CD1c-positive myeloid dendritic cell (primary cell): Measurements from ENCODE around the gene ACACB.

Source experiments
- DNase-seq: peaks from one replicate; pipeline ENCODE4 v3.0.0-alpha.2; 2016; ENCODE audit errors: extremely low spot score

The ACACB gene

DNA sequence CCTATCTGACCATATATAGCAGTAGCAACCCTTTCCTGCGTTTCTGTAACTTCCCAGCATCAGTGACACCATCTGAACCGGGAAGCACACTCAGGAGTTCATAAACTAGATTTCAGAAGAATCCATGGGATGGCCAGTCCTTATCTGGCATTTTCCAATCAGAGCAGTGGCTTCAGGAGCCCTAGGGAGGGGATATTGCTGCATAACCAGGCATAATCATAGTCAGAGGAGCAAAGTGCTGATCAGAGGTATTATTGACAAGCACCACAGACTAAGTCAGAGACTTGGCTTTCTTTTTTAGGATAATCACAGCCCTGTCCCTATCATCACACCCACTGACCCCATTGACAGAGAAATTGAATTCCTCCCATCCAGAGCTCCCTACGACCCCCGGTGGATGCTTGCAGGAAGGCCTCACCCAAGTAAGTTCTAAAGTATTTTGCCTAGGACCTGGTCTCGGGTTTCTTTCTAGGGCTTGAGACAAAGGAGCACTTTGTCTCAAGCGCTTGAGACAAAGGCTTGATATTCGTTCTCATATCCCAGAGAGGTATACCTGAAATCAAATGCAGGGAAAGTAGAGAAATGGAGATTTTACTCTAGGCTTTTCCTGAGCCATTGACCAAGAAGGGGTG is 137.6 kb downstream of the ACACB start:
- no peak for DNase-seq

DNA sequence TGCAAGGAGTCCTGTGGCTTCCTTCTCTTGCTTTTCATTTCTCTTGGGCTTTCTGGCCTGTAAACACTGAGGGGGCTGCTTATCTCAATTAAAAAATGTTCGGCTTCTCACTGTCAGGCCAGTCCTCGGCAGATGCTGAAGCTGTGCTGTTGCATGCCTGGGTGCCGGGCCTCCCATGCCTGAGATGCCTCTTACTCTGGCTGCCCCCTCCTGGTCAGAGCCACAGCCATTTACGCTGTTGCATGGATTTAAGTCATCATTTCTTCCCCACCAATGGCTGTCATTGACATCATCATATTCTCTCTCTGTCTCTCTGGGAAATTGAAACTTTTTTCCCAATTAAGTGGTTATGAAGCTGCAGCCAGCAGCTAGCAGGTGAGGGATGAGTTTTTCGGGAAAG is 139.0 kb downstream of the ACACB start:
- no peak for DNase-seq

DNA sequence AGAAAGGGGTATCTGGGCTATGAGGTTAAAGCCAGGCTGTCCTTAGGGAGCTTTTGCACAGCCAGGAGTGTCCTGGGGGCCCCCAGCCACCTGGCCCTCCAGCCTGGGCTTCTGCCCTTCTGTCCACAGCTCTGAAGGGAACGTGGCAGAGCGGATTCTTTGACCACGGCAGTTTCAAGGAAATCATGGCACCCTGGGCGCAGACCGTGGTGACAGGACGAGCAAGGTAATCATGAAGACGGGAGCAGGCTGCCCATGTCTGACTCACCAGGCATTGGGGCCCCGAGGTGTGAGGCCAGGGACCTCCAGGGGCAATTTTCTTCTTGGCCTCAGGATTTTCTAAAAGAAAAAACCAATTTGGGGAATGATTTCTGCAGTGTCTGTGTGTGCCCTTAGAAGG is 139.6 kb downstream of the ACACB start:
- no peak for DNase-seq

DNA sequence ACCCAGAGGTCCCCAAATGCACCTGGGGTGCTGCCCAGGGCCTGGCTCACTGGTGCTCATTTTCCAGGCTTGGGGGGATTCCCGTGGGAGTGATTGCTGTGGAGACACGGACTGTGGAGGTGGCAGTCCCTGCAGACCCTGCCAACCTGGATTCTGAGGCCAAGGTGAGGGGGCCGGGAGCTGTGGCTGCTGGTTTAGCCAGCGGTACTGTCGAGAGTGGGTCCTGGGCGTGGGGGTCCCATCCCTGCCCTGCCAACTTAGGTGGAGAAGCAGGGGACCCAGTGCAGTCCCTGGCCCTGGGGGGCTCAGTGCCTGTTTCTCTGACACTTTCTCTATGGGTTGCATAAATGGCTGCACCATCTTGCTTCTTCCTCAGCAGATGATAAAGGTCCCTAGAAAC is 141.8 kb downstream of the ACACB start:
- no peak for DNase-seq

DNA sequence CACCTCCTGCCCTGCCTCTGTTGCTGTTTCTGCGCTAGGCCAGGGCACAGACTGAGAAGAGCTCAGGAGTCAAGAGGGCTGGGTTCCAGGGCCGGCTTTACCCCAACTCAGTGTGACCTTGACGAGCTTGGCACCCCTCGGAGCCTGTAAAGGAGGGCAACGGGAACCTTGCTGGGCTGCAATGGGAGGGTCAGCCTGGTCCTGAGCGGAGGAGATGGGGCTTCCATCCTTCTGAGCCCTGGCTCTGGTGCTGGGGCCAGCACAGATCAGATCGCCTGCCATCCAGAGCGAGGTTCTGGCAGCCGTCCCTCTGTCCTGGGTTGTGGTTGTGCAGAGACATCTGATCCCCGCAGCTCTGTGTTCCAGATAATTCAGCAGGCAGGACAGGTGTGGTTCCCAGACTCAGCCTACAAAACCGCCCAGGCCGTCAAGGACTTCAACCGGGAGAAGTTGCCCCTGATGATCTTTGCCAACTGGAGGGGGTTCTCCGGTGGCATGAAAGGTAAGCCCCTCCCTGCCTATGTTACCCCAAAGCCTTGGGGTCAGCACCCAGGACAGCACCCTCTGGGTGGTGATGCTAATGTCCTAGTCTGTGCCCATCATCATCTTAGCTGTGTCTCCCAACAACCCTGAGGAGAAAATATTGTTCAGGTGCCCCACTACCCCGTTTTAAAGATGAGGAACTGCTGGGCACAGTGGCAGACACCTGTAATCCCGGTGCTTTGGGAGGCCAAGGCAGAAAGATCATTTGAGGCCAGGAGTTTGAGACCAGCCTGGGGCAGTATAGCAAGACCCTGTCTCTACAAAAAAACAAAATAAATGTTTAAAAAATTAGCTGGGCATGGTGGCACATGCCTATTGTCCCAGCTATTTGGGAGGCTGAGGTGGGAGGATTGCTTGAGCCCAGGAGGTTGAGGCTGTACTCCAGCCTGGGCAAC is 142.5 kb downstream of the ACACB start:
- no peak for DNase-seq

DNA sequence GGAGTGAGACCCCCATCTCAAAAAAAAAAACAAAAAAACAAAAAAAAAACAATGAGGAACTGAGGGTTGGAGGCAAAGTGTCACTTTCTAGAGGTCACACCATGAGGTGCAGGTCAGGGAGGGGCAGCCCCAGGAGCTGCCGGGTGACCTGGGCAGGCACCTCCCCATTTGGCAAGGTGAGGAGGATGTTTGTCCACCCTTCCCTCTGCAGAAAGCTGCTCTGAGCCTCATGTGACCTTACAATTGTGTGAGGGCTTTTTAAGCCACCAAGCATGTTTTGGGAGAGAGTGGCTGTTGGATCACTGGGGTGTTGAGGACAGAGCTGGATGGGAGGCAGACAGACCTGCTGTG is 143.1 kb downstream of the ACACB start:
- no peak for DNase-seq

DNA sequence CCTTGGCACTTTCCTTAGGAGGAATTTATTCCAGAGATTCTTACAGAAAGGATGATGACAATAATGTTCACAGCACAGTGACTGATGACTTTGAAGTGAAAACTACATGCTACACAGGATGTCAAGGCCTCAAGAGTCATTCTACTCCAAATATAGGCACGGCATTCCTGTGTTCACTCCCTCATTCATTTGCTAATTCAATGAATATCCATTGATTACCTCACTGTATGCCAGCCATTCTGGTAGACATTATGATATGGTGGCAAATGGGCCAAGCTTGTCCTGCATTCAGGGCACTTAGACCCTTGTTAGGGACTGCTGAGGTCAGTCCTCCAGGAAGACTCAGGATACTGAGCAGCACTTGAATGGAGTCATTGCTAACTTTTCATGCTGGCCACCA is 144.7 kb downstream of the ACACB start:
- DNase-seq = no peak

DNA sequence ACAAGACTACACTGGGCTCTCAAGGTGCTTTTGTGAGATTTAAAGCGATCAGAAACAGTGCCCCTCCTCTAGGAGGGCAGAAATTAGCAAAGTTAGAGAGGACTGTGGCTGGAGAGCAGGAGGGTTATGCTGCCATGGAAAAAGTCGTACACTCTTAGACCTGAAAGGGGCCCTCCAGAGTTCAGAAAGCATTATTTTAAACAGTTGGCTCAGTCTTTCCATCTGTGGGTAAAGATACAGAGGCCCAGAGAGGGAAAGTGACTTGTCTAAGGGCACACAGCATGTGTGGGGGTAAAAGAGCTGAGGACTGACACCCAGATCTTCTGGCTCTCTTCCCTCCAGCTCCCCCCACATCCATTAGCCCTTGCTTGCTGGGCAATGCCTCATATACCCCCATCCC is 145.6 kb downstream of the ACACB start:
- DNase-seq = no peak

DNA sequence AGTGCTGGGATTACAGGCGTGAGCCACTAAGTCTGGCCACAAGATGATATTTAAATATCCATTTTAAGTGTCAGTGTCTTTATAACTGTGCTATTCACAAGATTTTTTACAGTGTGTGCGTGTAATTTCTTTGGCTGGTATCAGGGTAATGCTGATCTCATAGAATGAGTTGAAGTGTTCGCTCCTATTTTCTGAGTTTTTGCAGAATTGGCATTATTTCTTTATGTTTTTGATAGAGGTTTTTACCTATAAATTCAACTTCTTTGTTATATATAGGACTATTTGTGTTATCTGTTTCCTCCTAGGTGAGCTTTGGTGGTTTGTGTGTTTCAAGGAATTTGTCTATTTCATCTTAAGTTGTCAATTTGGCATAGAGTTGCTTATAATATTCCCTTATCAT is 147.1 kb downstream of the ACACB start:
- DNase-seq = no peak

DNA sequence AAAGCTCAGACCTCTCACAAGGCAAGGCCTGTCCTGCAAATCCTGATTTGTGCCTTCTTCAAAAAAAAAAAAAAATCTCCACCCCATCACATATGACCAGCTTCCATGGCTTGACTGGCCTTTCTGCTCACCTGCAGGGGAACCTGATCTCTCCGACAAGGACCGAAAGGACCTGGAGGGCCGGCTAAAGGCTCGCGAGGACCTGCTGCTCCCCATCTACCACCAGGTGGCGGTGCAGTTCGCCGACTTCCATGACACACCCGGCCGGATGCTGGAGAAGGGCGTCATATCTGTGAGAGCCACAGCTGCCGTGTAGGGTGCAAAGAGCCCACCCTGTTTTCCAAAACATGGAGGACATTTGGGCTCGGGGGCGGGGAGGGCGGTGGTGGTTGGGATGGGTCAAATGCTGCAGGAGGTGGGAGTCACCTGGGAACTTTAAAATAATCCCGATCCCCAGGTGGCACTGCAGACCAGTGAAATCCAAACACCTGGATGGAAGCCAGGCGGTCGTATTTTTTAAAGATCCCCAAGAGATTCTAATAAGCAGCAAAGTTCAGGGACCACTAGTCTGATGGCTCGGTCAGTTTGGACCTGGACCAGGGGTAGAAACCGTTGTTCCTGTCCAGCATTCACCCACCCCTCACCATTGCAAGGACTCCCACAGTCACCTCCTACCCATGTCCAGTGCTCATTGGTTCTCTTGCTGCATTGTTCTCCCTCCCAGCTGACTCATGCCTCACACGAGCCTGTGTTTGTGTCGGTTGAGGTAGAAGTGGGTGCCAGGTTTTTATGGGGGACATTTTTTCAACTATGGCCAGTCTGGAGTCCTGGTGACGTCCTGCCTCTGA is 147.9 kb downstream of the ACACB start:
- DNase-seq = peak; percentile 13

DNA sequence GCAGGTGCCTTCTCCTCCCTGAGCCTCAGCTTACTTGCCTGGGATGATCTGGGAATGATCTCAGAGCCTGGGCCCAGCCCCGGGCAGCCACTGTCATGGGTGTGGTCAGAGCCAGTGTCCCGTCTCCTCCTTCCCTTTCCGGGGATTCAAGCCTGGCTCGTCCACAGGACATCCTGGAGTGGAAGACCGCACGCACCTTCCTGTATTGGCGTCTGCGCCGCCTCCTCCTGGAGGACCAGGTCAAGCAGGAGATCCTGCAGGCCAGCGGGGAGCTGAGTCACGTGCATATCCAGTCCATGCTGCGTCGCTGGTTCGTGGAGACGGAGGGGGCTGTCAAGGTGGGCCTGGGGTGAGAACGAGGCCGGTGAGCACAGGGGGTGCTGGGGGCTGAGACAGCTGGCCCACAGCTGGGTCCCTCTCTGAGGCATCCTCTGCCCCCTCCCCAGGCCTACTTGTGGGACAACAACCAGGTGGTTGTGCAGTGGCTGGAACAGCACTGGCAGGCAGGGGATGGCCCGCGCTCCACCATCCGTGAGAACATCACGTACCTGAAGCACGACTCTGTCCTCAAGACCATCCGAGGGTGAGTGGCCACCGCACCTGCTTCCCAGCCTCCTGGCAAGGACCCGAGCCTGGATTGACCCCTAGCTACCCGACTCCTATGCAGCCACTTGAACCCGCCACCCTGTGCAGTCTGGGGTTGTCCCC is 148.7 kb downstream of the ACACB start:
- no peak for DNase-seq

DNA sequence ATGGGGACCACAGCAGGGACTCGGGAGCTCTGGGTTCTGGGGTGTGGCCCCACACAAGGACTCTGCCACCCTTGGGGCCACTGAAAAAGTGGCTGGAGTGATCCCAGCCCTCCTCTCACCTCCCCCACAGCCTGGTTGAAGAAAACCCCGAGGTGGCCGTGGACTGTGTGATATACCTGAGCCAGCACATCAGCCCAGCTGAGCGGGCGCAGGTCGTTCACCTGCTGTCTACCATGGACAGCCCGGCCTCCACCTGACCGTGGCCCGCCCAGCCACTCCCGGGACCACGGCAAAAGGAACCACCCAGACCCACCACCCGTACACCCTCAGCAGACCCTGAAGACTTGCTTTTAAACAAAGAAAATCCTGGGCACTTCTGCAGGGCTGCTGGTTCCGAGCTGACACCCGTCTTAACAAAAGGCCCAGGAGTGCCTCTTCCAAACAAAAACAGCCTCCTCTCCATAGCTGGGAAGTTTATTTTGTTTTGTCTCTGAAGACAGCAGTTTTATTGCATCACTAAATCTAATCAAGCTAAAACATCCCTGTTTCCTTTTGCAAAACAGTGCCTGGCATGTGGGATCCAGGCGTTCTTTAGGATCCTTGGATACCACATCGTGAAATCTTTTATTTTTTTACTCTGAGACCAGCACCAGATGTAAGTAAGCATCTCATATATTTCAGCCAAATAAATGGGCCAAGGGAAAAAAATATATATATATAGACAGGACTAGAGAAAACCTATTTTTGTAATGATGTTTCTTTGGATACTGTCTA is 149.9 kb downstream of the ACACB start:
- no peak for DNase-seq

DNA sequence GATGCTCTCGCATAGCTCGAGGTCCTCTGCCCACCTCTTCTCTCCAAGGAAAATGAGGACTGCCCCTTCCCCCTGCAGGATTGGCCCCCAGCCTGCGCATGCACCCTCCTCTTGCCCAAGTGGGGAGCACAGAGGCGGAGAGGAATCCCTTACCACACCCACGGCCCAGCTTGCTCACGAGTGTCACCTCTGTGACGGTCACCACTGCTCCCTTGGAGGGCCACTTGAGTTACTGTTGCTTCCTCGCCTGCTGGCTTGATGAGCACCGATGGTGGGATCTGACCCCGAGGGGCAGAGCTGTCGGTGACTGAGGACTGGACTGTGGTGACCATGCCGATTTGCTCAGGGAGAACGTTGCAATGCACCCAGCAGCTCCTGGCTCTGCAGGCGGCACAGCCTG is 151.0 kb downstream of the ACACB start:
- DNase-seq = no peak

DNA sequence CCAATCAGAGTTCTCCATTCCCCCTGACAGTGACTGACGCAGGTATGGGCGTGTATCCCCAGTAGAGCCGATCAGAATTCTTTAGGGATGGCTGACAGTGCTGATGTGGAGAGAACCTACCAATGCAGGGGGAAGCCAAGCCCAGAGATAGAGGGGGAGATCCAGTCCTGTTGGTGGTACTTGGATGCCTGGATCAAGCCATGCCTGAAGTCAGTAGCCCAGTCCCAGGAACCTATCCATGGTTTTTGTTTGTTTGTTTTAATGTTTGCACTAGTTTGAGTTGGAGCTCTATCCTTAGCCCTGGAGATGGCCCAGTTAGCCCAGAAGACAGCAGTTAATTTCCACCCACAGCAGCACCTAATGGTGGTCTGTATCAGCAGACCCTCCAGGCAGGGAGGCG is 152.5 kb downstream of the ACACB start:
- no peak for DNase-seq

DNA sequence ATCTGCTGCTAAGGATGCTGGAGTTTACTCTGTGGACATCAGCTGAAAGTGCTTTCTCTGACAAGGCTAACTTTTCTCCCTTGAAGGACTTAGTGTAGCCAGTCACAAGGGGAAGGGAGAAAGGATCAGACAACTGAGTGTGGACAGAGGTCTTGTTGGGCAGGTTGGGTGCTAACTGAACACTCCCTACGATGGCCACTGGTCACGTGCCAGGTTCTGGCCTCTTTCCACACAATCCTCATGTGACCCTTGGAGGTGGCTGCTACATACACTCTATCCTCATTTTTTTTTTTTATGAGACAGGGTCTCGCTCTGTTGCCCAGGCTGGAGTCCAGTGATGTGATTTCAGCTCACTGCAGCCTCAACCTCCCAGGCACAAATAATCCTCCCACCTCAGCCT is 153.0 kb downstream of the ACACB start:
- DNase-seq = no peak

DNA sequence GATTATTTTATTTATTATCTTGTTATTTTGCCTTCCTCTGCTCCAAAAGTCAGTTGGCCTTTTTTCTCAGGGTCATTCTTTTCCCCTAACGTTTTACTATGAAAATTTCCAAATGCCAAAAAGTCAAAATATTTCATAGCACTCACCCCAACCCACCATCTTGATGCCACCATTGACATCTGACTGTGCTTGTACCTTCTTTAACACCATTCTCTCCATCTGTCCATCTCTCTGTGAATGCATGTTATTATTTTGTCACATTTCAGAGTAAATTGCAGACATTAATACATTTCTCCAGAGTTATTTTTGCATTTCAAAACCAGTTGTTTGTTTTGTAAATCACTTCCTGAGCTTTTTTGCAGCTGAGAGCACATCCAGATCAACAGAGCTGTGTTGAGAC is 154.1 kb downstream of the ACACB start:
- no peak for DNase-seq

DNA sequence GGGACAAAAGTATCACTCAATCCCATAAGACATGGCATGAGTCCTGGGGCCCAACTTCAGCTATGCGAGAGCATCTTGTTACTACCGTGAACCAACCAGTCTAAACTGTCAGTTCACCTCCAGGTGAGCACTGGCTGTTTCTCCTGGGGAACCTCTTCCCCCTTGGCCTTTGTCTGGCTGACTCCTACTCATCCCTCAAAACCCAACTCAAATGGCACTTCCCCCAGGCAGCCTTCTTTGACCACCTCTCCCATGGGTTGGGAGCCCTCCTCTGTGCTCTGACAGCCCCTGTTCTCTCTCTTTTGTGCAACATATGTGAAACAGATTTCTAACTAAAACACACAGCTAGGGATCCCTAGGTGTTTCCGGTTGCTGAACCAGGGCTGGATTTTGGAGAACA is 155.0 kb downstream of the ACACB start:
- no peak for DNase-seq

DNA sequence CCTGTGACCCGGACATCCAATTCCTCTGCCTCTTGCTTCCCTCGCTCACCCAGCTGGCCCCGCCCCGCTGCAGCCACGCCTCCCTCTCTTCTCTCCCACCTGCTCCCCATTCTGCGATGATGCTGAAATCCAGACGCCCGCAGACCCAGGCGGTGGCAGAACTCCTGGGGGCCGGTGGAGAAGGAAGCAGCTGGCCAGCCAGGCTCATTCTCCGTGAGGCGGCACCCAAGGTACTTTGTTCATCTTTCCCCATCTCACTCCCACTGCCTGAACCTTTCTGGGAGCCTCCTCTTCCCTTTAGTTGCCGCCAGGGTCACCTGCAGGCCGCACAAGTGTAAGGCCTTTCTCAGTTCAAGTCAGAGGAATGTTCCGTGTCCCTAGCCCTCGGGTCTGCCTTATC is 157.0 kb downstream of the ACACB start:
- DNase-seq = no peak

DNA sequence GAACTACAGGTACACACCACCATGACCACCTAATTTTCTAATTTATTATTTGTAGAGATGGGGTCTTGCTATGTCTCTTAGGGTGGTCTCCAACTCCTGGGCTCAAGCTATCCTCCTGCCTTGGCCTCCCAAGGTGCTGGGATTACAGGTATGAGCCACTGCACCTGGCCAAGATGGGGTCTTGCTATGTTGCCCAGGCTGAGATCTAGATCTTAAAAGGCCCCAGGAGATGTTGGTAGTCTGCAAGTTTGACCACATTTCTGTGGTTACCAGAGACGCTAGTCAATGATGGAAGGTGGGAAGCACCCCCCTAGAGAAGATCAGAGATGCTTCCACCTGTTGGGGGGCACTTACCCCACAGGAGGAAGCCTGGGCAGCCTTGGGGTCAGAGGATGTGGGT is 158.0 kb downstream of the ACACB start:
- DNase-seq = no peak

DNA sequence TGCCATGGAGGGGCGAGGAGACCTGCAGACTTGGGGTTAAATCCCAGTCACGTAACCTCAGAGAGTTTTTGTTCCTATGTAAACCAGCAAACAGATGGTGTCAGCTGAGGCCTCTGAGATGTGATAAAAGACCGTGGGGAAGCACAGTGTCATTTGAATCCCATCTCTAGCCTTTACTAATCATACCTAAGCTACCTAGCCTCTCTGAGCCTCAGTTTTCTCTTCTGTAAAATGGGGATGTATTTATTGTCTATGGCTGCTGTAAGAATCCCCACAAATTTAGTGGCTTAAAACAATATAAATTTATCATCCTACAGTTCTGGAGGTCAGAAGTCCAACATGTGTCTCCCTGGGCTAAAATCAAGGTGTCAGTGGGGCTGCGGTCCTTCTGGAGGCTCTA is 158.8 kb downstream of the ACACB start:
- DNase-seq = no peak

DNA sequence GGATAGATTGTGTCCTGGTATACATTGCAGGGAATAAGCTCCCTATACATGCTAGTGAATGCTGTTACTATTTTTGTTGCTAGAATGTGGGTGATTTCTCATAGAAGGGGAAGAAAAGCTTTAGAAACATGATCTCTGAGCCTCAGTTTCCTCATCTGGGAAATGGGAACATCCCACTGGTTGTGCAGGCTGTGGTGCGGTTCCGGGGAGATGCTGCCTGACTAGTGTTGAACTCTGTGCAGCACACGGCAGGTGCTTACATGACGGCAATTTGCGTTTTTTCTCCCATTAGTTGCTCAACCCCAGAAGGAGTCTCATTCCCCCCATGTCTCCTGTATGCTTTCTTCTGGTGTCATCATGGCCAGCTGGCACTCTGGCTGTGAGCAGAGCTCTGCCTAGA is 159.8 kb downstream of the ACACB start:
- DNase-seq = no peak
